DMS53 (cell line): Measurements from ENCODE around the gene RBX1.

Experiments used
- DNase-seq: peaks from one replicate; lab custom pipeline; 2025; lab: John Stamatoyannopoulos, UW

Gene RBX1

DNA sequence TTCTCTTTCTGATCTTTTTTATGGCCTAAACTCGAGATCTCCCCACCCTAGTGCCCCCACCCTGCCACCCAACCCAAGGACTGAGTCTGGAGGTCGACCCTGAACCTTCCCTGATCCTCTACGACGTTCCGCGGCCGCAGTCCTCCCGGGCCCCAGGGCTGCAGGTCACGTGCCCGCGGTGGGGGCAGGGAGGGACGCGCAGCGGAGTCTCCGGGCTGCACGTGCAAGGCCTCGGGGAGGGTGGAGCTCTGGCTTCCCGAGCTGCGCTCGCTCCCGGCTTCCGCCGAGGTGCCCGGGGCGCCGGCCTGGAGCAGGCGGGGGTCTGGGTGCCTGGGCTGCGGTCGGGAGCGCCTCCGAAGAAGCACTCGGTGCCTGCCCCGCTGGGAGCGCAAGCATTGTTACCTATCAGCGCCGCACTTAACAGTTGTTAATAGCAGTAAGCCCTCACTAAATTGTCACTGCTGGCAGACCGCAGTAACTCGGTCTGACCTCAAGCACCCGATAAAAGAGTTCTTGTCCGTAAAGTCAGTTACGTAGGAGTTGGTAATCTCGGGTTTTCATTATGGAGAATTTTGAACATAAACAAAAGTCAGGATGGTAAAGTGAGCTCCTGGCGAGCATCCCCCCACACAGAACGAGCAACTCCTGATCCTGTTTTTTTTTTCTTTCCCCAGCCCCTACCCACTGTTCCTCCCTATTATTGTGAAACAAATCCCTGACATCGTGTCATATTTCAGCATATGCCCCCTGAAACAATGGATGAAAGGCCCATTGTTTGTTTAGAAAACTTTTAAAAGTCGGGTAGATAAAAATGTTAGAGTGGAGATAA is 71.5 kb downstream of the RBX1 start:
- DNase-seq = peak; percentile 93
